ENCODE measurements around the gene NEMF.

DNA sequence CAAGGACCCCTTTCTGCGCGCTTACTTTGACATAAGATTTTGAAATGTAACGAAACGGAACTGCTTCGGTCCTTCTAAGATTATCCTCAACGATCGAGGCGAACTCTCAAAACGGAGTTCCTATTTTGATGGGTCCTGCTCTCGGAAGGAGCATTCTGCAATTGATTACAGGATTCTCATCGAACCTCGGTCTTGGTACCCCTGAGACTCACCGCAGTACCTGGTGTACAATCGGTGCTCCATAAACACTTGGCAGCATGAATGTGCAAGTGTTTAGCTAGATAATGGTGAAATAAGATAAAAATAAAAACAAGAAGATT is 530 bp upstream of the NEMF start:
- TF ChIP-seq, protein P1, sequence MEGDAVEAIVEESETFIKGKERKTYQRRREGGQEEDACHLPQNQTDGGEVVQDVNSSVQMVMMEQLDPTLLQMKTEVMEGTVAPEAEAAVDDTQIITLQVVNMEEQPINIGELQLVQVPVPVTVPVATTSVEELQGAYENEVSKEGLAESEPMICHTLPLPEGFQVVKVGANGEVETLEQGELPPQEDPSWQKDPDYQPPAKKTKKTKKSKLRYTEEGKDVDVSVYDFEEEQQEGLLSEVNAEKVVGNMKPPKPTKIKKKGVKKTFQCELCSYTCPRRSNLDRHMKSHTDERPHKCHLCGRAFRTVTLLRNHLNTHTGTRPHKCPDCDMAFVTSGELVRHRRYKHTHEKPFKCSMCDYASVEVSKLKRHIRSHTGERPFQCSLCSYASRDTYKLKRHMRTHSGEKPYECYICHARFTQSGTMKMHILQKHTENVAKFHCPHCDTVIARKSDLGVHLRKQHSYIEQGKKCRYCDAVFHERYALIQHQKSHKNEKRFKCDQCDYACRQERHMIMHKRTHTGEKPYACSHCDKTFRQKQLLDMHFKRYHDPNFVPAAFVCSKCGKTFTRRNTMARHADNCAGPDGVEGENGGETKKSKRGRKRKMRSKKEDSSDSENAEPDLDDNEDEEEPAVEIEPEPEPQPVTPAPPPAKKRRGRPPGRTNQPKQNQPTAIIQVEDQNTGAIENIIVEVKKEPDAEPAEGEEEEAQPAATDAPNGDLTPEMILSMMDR (IDR thresholded peaks at IDR 0.05) = no peak
- TF ChIP-seq POLR2A (IDR thresholded peaks at IDR 0.05) = no peak
- TF ChIP-seq POLR2AphosphoS5 (IDR thresholded peaks at IDR 0.05) = no peak

Data from gastroesophageal sphincter (tissue), 3 donors.